Measurements from ENCODE around the gene MAB21L4. TPM values are rescaled to one million over a fixed set of nuclear protein-coding genes. Genes with fewer than 3 reads are reported as not detected.

MAB21L4 gene
- total RNA-seq, 1 donor from 2014 or later = 0.53 TPM

GRCh38 chr2:240906141-240906910, 10.4 kb upstream of the MAB21L4 start, which contains the start of gene CROCC2:
Gene CROCC2, plus strand, starts transcription at chr2:240906336. Its CDS starts 178 bp downstream, at chr2:240906514.
- H3K36me3 ChIP-seq (ENCODE audit: control insufficient read depth, insufficient read depth, low read length) = no peaks in the 10 kb centered on the region
- no peak for FAIRE-seq
- no peak for TF ChIP-seq CTCF (IDR thresholded peaks at IDR 0.05; ENCODE audit: insufficient read depth, low read length, severe bottlenecking)
- no peak within 1 kb of the TSS for H3K4me3 ChIP-seq (ENCODE audit: low read depth, low read length)
- H3K27me3 ChIP-seq (ENCODE audit: control insufficient read depth, insufficient read depth, low read length) = peaks cover 22% of the 10 kb centered on the region
- no peak for DNase-seq (ENCODE audit: low read depth)

- H3K4me3 ChIP-seq (ENCODE audit: low read depth, low read length) = no peak overlapping the region
- DNase-seq (ENCODE audit: low read depth) = no peak
- no peak for TF ChIP-seq CTCF (IDR thresholded peaks at IDR 0.05; ENCODE audit: insufficient read depth, low read length, severe bottlenecking)
- no peaks in the 10 kb centered on the region for H3K36me3 ChIP-seq (ENCODE audit: control insufficient read depth, insufficient read depth, low read length)
- peaks cover 21% of the 10 kb centered on the region for H3K27me3 ChIP-seq (ENCODE audit: control insufficient read depth, insufficient read depth, low read length)
- FAIRE-seq = no peak
Measured at GRCh38 chr2:240905176-240905781, 9.3 kb upstream of the MAB21L4 start.

GRCh38 chr2:240904216-240905175, 8.5 kb upstream of the MAB21L4 start:
- TF ChIP-seq CTCF (IDR thresholded peaks at IDR 0.05; ENCODE audit: insufficient read depth, low read length, severe bottlenecking) = no peak
- DNase-seq (ENCODE audit: low read depth) (no peak), FAIRE-seq (no peak)
- H3K27me3 ChIP-seq (ENCODE audit: control insufficient read depth, insufficient read depth, low read length) = peaks cover 20% of the 10 kb centered on the region
- no peaks in the 10 kb centered on the region for H3K36me3 ChIP-seq (ENCODE audit: control insufficient read depth, insufficient read depth, low read length)
- H3K4me3 ChIP-seq (ENCODE audit: low read depth, low read length) = no peak overlapping the region

- FAIRE-seq (no peak), DNase-seq (ENCODE audit: low read depth) (no peak)
- no peak for TF ChIP-seq CTCF (IDR thresholded peaks at IDR 0.05; ENCODE audit: insufficient read depth, low read length, severe bottlenecking)
- peaks cover 20% of the 10 kb centered on the region for H3K27me3 ChIP-seq (ENCODE audit: control insufficient read depth, insufficient read depth, low read length)
- H3K36me3 ChIP-seq (ENCODE audit: control insufficient read depth, insufficient read depth, low read length) = no peaks in the 10 kb centered on the region
- H3K4me3 ChIP-seq (ENCODE audit: low read depth, low read length) = no peak overlapping the region
Measured at GRCh38 chr2:240903191-240904060, 7.5 kb upstream of the MAB21L4 start.

- FAIRE-seq = no peak
- Histone ChIP-seq H3K4me3 (ENCODE audit: low read depth, low read length) (no peak overlapping the region), H3K36me3 (ENCODE audit: control insufficient read depth, insufficient read depth, low read length) (no peaks in the 10 kb centered on the region), H3K27me3 (ENCODE audit: control insufficient read depth, insufficient read depth, low read length) (peaks cover 20% of the 10 kb centered on the region)
- no peak for TF ChIP-seq CTCF (IDR thresholded peaks at IDR 0.05; ENCODE audit: insufficient read depth, low read length, severe bottlenecking)
- DNase-seq (ENCODE audit: low read depth) = no peak
Measured at GRCh38 chr2:240902615-240903041, 6.7 kb upstream of the MAB21L4 start.

Measured in bronchial epithelial cell (primary cell).